Effector memory CD4-positive, alpha-beta T cell (primary cell): Measurements from ENCODE around the gene ZNF425.
A peak's percentile ranks its signal among the peaks of the same experiment; 100 is the strongest.
"Not testable (repeated sequence)": the region's sequence is repeated elsewhere in the genome, so short reads cannot be mapped to it uniquely, and the experiment has no call there.

ENCODE experiments used
- DNase-seq, 3 donors: peaks; one replicate each; pipeline ENCODE4 v3.0.0-alpha.2; 2020
- H3K27ac ChIP-seq: 2 replicates; pipeline ENCODE4 v1.7.0; 2013; ENCODE audit warnings: mild to moderate bottlenecking, low read length, moderate library complexity; ENCODE audit not compliant: insufficient read depth, poor library complexity, severe bottlenecking
- H3K27me3 ChIP-seq: replicated peaks from 2 replicates; pipeline ENCODE4 v1.7.0; 2013; ENCODE audit warnings: mild to moderate bottlenecking, low read length; ENCODE audit not compliant: insufficient read depth, control insufficient read depth, poor library complexity, severe bottlenecking
- H3K36me3 ChIP-seq: 2 replicates; pipeline ENCODE4 v1.7.0; 2013; ENCODE audit warnings: mild to moderate bottlenecking, low read length, moderate library complexity; ENCODE audit not compliant: control insufficient read depth, insufficient read depth
- H3K4me1 ChIP-seq: 2 replicates; pipeline ENCODE4 v1.7.0; 2013; ENCODE audit warnings: low read length, mild to moderate bottlenecking; ENCODE audit not compliant: control insufficient read depth, insufficient read depth, poor library complexity, severe bottlenecking
- H3K4me3 ChIP-seq: 2 replicates; pipeline ENCODE4 v1.7.0; 2013; ENCODE audit warnings: low read length, low read depth, mild to moderate bottlenecking; ENCODE audit not compliant: insufficient read depth, poor library complexity, severe bottlenecking
- H3K9me3 ChIP-seq: 2 replicates; pipeline ENCODE4 v1.7.0; 2013; ENCODE audit warnings: mild to moderate bottlenecking, low read length, moderate library complexity; ENCODE audit not compliant: control insufficient read depth

The ZNF425 gene

DNA sequence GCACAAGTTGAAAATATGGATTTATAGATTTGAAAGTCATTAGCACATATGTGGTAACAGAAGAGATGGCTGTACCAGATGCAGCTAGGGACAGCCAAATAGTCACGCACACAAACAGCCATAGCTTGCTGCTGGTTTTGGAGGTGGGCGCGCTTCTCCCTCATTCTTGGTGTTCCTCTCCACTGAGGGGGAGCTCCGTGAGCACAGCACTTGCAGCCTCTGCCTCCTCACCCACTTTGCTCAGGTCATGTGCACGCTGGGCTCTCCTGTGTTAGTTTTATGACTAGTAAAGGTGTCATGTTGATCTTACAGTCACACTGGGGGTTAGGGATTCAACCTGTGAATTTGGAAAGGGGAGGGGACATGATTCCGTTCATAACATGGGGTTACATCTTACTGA, 27.1 kb downstream of the ZNF425 start:
- no peaks in the 10 kb centered on the region for H3K27me3 ChIP-seq
- H3K27ac ChIP-seq = no peak overlapping the region
- no peaks in the 10 kb centered on the region for H3K9me3 ChIP-seq
- no peak for DNase-seq
- no peak overlapping the region for H3K4me3 ChIP-seq
- no peaks in the 10 kb centered on the region for H3K36me3 ChIP-seq
- no peaks in the 10 kb centered on the region for H3K4me1 ChIP-seq

- Histone ChIP-seq H3K9me3 (no peaks in the 10 kb centered on the region), H3K27ac (no peak overlapping the region), H3K4me1 (no peaks in the 10 kb centered on the region), H3K36me3 (no peaks in the 10 kb centered on the region), H3K27me3 (no peaks in the 10 kb centered on the region), H3K4me3 (no peak overlapping the region)
- no peak for DNase-seq
Observed at GRCh38 chr7:149097088-149097487, 29.0 kb downstream of the ZNF425 start.

- Histone ChIP-seq H3K4me3 (no peak overlapping the region), H3K4me1 (no peaks in the 10 kb centered on the region), H3K27me3 (no peaks in the 10 kb centered on the region), H3K36me3 (no peaks in the 10 kb centered on the region), H3K9me3 (no peaks in the 10 kb centered on the region), H3K27ac (no peak overlapping the region)
- no peak for DNase-seq
Observed at GRCh38 chr7:149093228-149093627, 32.9 kb downstream of the ZNF425 start.

DNA sequence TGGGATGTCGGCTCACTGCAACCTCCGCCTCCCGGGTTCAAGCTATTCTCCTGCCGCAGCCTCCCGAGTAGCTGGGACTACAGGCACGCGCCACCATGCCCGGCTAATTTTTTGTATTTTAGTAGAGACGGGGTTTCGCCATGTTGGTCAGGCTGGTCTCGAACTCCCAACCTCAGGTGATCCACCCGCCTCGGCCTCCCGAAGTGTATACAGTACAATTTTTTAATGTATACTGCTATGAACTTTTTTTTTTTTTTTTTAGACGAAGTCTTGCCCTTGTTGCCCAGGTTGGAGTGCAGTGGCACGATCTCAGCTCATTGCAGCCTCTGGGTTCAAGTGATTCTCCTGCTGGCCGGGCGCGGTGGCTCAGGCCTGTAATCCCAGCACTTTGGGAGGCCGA, 33.9 kb downstream of the ZNF425 start:
- H3K27ac ChIP-seq, H3K4me1 ChIP-seq, DNase-seq, H3K27me3 ChIP-seq, H3K9me3 ChIP-seq, H3K36me3 ChIP-seq, H3K4me3 ChIP-seq: not testable (repeated sequence)

GRCh38 chr7:149090397-149091195, 35.5 kb downstream of the ZNF425 start, which contains the start of gene ZNF786:
TSS of gene ZNF786 (minus strand) at chr7:149090718. CDS start at chr7:149090640, 78 bp downstream.
- peak within 1 kb of the TSS; percentile 76 for H3K4me3 ChIP-seq
- H3K9me3 ChIP-seq = no peaks in the 10 kb centered on the region
- H3K36me3 ChIP-seq = no peaks in the 10 kb centered on the region
- H3K4me1 ChIP-seq = no peaks in the 10 kb centered on the region
- peak; percentile 82 to 84 (median 82) for DNase-seq
- no peaks in the 10 kb centered on the region for H3K27me3 ChIP-seq
- H3K27ac ChIP-seq = peak within 1 kb of the TSS; percentile 86

DNA sequence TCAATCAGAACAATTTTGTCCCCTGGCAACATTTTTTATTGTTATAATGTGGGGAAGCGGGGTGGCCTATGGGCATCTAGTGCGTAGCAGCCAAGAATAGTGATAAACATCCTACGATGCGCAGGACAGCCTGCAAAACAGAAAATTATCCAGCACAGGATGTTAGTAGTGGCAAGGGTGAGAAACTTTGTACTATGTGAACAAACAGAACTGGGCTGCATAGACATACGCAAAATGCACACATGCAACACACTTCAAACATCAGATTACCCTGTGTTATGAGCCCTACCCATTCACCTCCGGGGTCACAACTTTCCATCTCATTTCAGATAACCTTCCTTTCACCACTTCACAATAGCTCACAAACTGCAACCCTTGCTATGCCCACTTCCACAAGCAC, 38.7 kb downstream of the ZNF425 start:
- Histone ChIP-seq H3K27me3 (no peaks in the 10 kb centered on the region), H3K9me3 (no peaks in the 10 kb centered on the region), H3K36me3 (no peaks in the 10 kb centered on the region), H3K4me3 (no peak overlapping the region), H3K4me1 (no peaks in the 10 kb centered on the region), H3K27ac (no peak overlapping the region)
- no peak for DNase-seq

DNA sequence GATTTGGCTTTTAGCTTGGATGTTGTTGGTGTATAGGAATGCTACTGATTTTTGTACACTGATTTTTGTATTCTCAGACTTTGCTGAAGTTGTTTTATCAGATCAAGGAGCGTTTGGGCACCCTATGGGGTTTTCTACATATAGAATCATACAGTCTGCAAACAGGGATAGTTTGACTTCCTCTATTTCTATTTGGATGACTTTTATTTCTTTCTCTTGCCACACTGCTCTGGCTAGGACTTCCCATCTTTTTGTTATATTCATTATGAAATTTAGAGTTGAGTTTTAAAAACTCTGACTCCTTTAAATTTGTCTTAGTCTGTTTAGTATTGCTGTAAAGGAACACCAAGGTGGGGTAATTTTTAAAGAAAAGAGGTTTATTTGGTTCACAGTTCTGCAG, 40.3 kb downstream of the ZNF425 start:
- Histone ChIP-seq H3K36me3 (no peaks in the 10 kb centered on the region), H3K4me1 (no peaks in the 10 kb centered on the region), H3K27me3 (no peaks in the 10 kb centered on the region), H3K4me3 (no peak overlapping the region), H3K9me3 (no peaks in the 10 kb centered on the region), H3K27ac (no peak overlapping the region)
- no peak for DNase-seq

DNA sequence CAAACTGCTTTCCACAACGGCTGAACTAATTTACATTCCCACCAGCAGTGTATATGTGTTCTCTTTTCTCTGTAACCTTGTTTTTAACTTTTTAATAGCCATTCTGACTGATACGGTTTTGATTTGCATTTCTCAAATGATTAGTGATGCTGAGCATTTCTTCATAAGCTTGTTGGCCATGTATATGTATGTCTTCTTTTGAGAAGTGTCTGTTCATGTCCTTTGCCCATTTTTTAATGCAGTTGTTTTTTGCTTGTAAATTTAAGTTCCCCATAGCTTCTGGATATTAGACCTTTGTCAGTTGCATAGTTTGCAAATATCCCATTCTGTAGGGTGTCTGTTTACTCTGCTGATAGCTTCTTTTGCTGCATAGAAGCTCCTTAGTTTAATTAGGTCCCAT, 41.7 kb downstream of the ZNF425 start:
- no peak for DNase-seq
- Histone ChIP-seq H3K4me3 (no peak overlapping the region), H3K36me3 (no peaks in the 10 kb centered on the region), H3K4me1 (no peaks in the 10 kb centered on the region), H3K9me3 (no peaks in the 10 kb centered on the region), H3K27ac (no peak overlapping the region), H3K27me3 (no peaks in the 10 kb centered on the region)

DNA sequence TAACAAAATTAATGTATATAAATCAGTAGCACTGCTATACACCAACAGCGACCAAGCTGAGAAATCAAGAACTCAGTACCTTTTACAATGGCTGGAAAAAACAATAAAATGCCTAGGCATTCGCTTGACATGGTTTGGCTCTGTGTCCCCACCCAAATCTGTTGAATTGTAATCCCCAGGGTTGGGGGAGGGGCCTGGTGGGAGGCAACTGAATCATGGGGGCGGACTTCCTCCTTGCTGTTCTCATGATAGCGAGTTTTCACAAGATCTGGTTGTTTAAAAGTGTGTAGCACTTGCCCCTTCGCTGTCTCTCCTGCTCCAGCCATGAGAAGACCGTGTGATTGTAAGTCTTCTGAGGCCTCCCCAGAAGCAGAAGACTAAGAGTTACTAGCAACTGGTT, 44.2 kb downstream of the ZNF425 start:
- no peak for DNase-seq
- Histone ChIP-seq H3K27ac (no peak overlapping the region), H3K4me3 (no peak overlapping the region), H3K4me1 (no peaks in the 10 kb centered on the region), H3K36me3 (no peaks in the 10 kb centered on the region), H3K27me3 (no peaks in the 10 kb centered on the region), H3K9me3 (no peaks in the 10 kb centered on the region)

GRCh38 chr7:149077594-149077993, 48.5 kb downstream of the ZNF425 start:
- peaks cover under 1% of the 10 kb centered on the region for H3K36me3 ChIP-seq
- H3K27ac ChIP-seq = no peak overlapping the region
- no peaks in the 10 kb centered on the region for H3K9me3 ChIP-seq
- H3K27me3 ChIP-seq = no peaks in the 10 kb centered on the region
- DNase-seq = no peak
- H3K4me1 ChIP-seq = no peaks in the 10 kb centered on the region
- H3K4me3 ChIP-seq = no peak overlapping the region
